Myocyte (in vitro differentiated cells): ENCODE results near the gene GNAL. TPM values are rescaled to one million over a fixed set of nuclear protein-coding genes. Genes with fewer than 3 reads are reported as not detected.
A peak's percentile ranks its signal among the peaks of the same experiment; 100 is the strongest.
"Not testable (repeated sequence)": the region's sequence is repeated elsewhere in the genome, so short reads cannot be mapped to it uniquely, and the experiment has no call there.

ENCODE experiments used
- DNase-seq: peaks from one replicate; pipeline ENCODE4 v3.0.0-alpha.2; 2012; ENCODE audit warnings: low read depth
- polyA plus RNA-seq: library from polyadenylated mRNA; unstranded; fragments of >200 nt; gene quantifications from one replicate; pipeline ENCODE4 v1.2.1, GENCODE V29; 2012; ENCODE audit warnings: missing spikeins
- total RNA-seq: library from RNA; depleted of rRNA; stranded (reverse); fragments of >200 nt; gene quantifications from 2 replicates; pipeline ENCODE4 v1.2.3, GENCODE V29; 2014

Gene GNAL
- 0.36 and 1.2 TPM in 2 replicates for total RNA-seq
- 0.58 TPM for polyA plus RNA-seq

- peak; percentile 73 for DNase-seq
Observed at GRCh38 chr18:11688972-11689668, at the start of gene GNAL. Gene GNAL, plus strand, starts transcription at chr18:11689264. Its CDS starts 300 bp downstream, at chr18:11689564.

- not testable (repeated sequence) for DNase-seq
Observed at GRCh38 chr18:11647310-11647709, 41.8 kb upstream of the GNAL start.

- DNase-seq, result not testable (repeated sequence)
Observed at GRCh38 chr18:11647804-11648203, 41.3 kb upstream of the GNAL start.

GRCh38 chr18:11649839-11650238 lies 39.2 kb upstream of the GNAL start:
- no peak for DNase-seq

GRCh38 chr18:11651899-11652298 lies 37.2 kb upstream of the GNAL start:
- DNase-seq, result no peak

GRCh38 chr18:11653521-11653920 lies 35.5 kb upstream of the GNAL start:
- no peak for DNase-seq

- DNase-seq, result peak; percentile 48
Observed at GRCh38 chr18:11654736-11655605, 34.1 kb upstream of the GNAL start.

GRCh38 chr18:11655606-11655932 lies 33.5 kb upstream of the GNAL start:
- DNase-seq, result no peak

GRCh38 chr18:11657152-11657551 lies 31.9 kb upstream of the GNAL start:
- DNase-seq, result no peak

- DNase-seq, result no peak
Observed at GRCh38 chr18:11657554-11657953, 31.5 kb upstream of the GNAL start.

- DNase-seq, result no peak
Observed at GRCh38 chr18:11658019-11658418, 31.0 kb upstream of the GNAL start.

- no peak for DNase-seq
Observed at GRCh38 chr18:11658989-11659388, 30.1 kb upstream of the GNAL start.

GRCh38 chr18:11660691-11661090 lies 28.4 kb upstream of the GNAL start:
- no peak for DNase-seq

- DNase-seq, result no peak
Observed at GRCh38 chr18:11661430-11661829, 27.6 kb upstream of the GNAL start.

GRCh38 chr18:11663439-11664029 lies 25.5 kb upstream of the GNAL start:
- no peak for DNase-seq

GRCh38 chr18:11664286-11664685 lies 24.8 kb upstream of the GNAL start:
- DNase-seq, result no peak

GRCh38 chr18:11665146-11665545 lies 23.9 kb upstream of the GNAL start:
- no peak for DNase-seq

GRCh38 chr18:11665587-11665986 lies 23.5 kb upstream of the GNAL start:
- DNase-seq, result no peak

- no peak for DNase-seq
Observed at GRCh38 chr18:11666176-11666575, 22.9 kb upstream of the GNAL start.

- no peak for DNase-seq
Observed at GRCh38 chr18:11666831-11667230, 22.2 kb upstream of the GNAL start.

GRCh38 chr18:11667578-11667977 lies 21.5 kb upstream of the GNAL start:
- DNase-seq, result no peak

GRCh38 chr18:11668441-11669169 lies 20.5 kb upstream of the GNAL start:
- no peak for DNase-seq
